Measurements from ENCODE around the gene SPATA12. TPM values are rescaled to one million over a fixed set of nuclear protein-coding genes. Genes with fewer than 3 reads are reported as not detected.

Gene SPATA12
- total RNA-seq, 1 experiment from 2014 or later, result 0.22 TPM

- no peaks in the 10 kb centered on the region for H4K20me1 ChIP-seq (ENCODE audit: control insufficient read depth, insufficient read depth, insufficient read length)
- Mint-ChIP-seq H3K4me1 (peaks cover 9 to 12% of the 10 kb centered on the region in 2 experiments), H3K4me3 (no peak overlapping the region), H3K27me3 (ENCODE audit: low read depth) (no peaks in the 10 kb centered on the region), H3K9me3 (no peaks in the 10 kb centered on the region), H3K27ac (no peak overlapping the region; a peak in 1 of 7 replicates), H3K36me3 (ENCODE audit: insufficient read depth in 1 of 3, low read depth in 3 of 3) (peaks cover 17 to 33% (median 31%) of the 10 kb centered on the region in 3 experiments; a peak in 5 of 7 replicates)
- H2AFZ ChIP-seq (ENCODE audit: low read length), result no peak overlapping the region
- no peaks in the 10 kb centered on the region for H3K4me1 ChIP-seq (ENCODE audit: insufficient read depth, low read length)
- WGBS (ENCODE audit: extremely low coverage, insufficient read length, low lambda C conversion rate), result no CpG with 5 or more reads among the region's 5 CpGs
- H2BK5ac ChIP-seq (ENCODE audit: insufficient read length, low read length), result no peak overlapping the region
- H3K4ac ChIP-seq (ENCODE audit: low read depth, low read length), result no peak overlapping the region
- no peak for TF ChIP-seq CTCF (conservative IDR thresholded peaks at IDR 0.05)
- H3K23ac ChIP-seq (ENCODE audit: insufficient read length, low read depth, low read length), result no peak overlapping the region
- H4K5ac ChIP-seq (ENCODE audit: insufficient read length, low read depth, low read length), result no peak overlapping the region
- no peak overlapping the region for H3K9ac ChIP-seq (ENCODE audit: extremely low read depth, insufficient read length, low read length)
- no peak overlapping the region for H2BK15ac ChIP-seq (ENCODE audit: low read depth, low read length)
- no peak overlapping the region for H2BK120ac ChIP-seq (ENCODE audit: low read depth, low read length, poor library complexity, severe bottlenecking)
- no peak overlapping the region for H3T11ph ChIP-seq (ENCODE audit: low read length)
- H3K27ac ChIP-seq (ENCODE audit: insufficient read length, low read depth, low read length), result no peak overlapping the region
- H3K23me2 ChIP-seq (ENCODE audit: insufficient read length, low read depth, low read length, poor library complexity, severe bottlenecking), result no peaks in the 10 kb centered on the region
- no peak overlapping the region for H3K56ac ChIP-seq (ENCODE audit: insufficient read length, low read depth, low read length)
- H4K8ac ChIP-seq (replicated peaks; ENCODE audit: insufficient read length, low read depth, low read length), result no peak overlapping the region
- H3K4me2 ChIP-seq (ENCODE audit: insufficient read depth, insufficient read length, low read length), result no peak overlapping the region
- H2BK12ac ChIP-seq (ENCODE audit: insufficient read length, low read depth, low read length), result no peak overlapping the region
- no peak overlapping the region for H4K91ac ChIP-seq (ENCODE audit: insufficient read length, low read depth, low read length)
- H3K27me3 ChIP-seq (ENCODE audit: insufficient read depth, low read length), result no peaks in the 10 kb centered on the region
- no peaks in the 10 kb centered on the region for H3K79me1 ChIP-seq (ENCODE audit: insufficient read depth, low read depth, low read length, poor library complexity, severe bottlenecking)
- DNase-seq, result no peak
- no peak overlapping the region for H2BK20ac ChIP-seq (ENCODE audit: low read depth, low read length, poor library complexity, severe bottlenecking)
- H3K9me3 ChIP-seq (ENCODE audit: control insufficient read depth, low read depth, low read length), result no peaks in the 10 kb centered on the region
- no peak overlapping the region for H2AK5ac ChIP-seq (ENCODE audit: insufficient read length, low read length)
- no peak overlapping the region for H3K14ac ChIP-seq (ENCODE audit: insufficient read depth, low read length)
- no peaks in the 10 kb centered on the region for H3K79me2 ChIP-seq (ENCODE audit: insufficient read depth, low read length)
- H3K18ac ChIP-seq (ENCODE audit: insufficient read length, low read depth, low read length), result no peak overlapping the region
Measured at GRCh38 chr3:57095363-57095762, 34.9 kb downstream of the SPATA12 start.
